CD4-positive, alpha-beta T cell (primary cell): ENCODE data around the gene GPR158. TPM values are rescaled to one million over a fixed set of nuclear protein-coding genes. Genes with fewer than 3 reads are reported as not detected.

ENCODE experiments used
- ATAC-seq: fragments of 200-7000 bp; cut with Tn5 transposase; one replicate; pipeline ENCODE4 v1.10.0; 2022; ENCODE audit warnings: mild to moderate bottlenecking; ENCODE audit not compliant: poor library complexity
- CTCF ChIA-PET: fragments of 350-600 bp; sonication (Branson Sonifier 250); formaldehyde crosslinking; loops from one replicate; lab custom pipeline; 2021; ENCODE audit warnings: antibody characterized with exemption, inconsistent platforms; lab: Charles Lee
- POLR2A ChIA-PET: fragments of 350-600 bp; sonication (Branson Sonifier 250); formaldehyde crosslinking; loops from one replicate; lab custom pipeline; 2021; ENCODE audit warnings: antibody characterized with exemption, inconsistent platforms; lab: Charles Lee
- DNase-seq, 14 experiments: peaks; one replicate each; pipeline ENCODE4 v3.0.0-alpha.2; 2013 to 2020; ENCODE audit warnings: mixed read lengths in 2 of 14
- H3K27ac ChIP-seq, 2 donors: one replicate each; pipeline versions ENCODE4 v1.5.1 to v1.7.0; 2013; ENCODE audit warnings: low read length in 2 of 2, low read depth in 1 of 2, mild to moderate bottlenecking in 1 of 2
- H3K27me3 ChIP-seq, 2 experiments: 1 replicate in 1 of 2; 2 replicates in 1 of 2; pipeline versions ENCODE4 v1.6.1 to v1.7.0; 2013; ENCODE audit warnings: low read length in 2 of 2, control low read depth in 1 of 2, mild to moderate bottlenecking in 1 of 2, moderate library complexity in 1 of 2; ENCODE audit not compliant: insufficient read depth in 2 of 2, control insufficient read depth in 1 of 2
- H3K36me3 ChIP-seq: one replicate; pipeline ENCODE4 v1.6.1; 2013; ENCODE audit warnings: low read length, control low read depth; ENCODE audit not compliant: insufficient read depth
- H3K4me1 ChIP-seq: one replicate; pipeline ENCODE4 v1.6.1; 2013; ENCODE audit warnings: low read length, control low read depth; ENCODE audit not compliant: insufficient read depth
- H3K4me3 ChIP-seq: one replicate; pipeline ENCODE4 v1.5.1; 2013; ENCODE audit warnings: mild to moderate bottlenecking, low read length, moderate library complexity
- H3K9me3 ChIP-seq, 2 experiments: 1 replicate in 1 of 2; 2 replicates in 1 of 2; pipeline versions ENCODE4 v1.6.1 to v1.7.0; 2013; ENCODE audit warnings: low read length in 2 of 2, mild to moderate bottlenecking in 2 of 2, control low read depth in 1 of 2, moderate library complexity in 1 of 2; ENCODE audit not compliant: control insufficient read depth in 1 of 2, insufficient read depth in 1 of 2
- H3K27ac Mint-ChIP-seq: one replicate; pipeline ENCODE4 v1.8.0; 2020; ENCODE audit warnings: mixed read lengths
- H3K27me3 Mint-ChIP-seq: one replicate; pipeline ENCODE4 v1.8.0; 2021; ENCODE audit warnings: mixed read lengths
- H3K36me3 Mint-ChIP-seq: one replicate; pipeline ENCODE4 v1.8.0; 2021; ENCODE audit warnings: low read depth, mixed read lengths
- H3K4me1 Mint-ChIP-seq: one replicate; pipeline ENCODE4 v1.8.0; 2021; ENCODE audit warnings: low read depth, mixed read lengths
- H3K4me3 Mint-ChIP-seq: one replicate; pipeline ENCODE4 v1.8.0; 2020; ENCODE audit warnings: mild to moderate bottlenecking, mixed read lengths
- H3K9me3 Mint-ChIP-seq: one replicate; pipeline ENCODE4 v1.8.0; 2020; ENCODE audit warnings: mixed read lengths
- CTCF ChIP-seq: fragments of 200-600 bp; IDR thresholded peaks from one replicate; pipeline ENCODE4 v1.8.0; 2022; ENCODE audit warnings: antibody characterized with exemption, mild to moderate bottlenecking
- intact Hi-C, 2 experiments: fragments of 100-400 bp; cut with DNase I in 1 of 2; cut with micrococcal nuclease in 1 of 2; formaldehyde crosslinking; loops; one replicate each; pipeline versions ENCODE4 v1.15.1 to v1.9.0; 2023 to 2025; cut with DNase I, micrococcal nuclease
- total RNA-seq, 174 experiments: library from RNA in 2 of 174; stranded (reverse) in 2 of 174; gene quantifications; one replicate each; pipeline ENCODE4 v1.2.3 and lab custom pipeline; 2021 to 2026

Gene GPR158
- total RNA-seq, 2 experiments from 2014 or later: not detected

DNA sequence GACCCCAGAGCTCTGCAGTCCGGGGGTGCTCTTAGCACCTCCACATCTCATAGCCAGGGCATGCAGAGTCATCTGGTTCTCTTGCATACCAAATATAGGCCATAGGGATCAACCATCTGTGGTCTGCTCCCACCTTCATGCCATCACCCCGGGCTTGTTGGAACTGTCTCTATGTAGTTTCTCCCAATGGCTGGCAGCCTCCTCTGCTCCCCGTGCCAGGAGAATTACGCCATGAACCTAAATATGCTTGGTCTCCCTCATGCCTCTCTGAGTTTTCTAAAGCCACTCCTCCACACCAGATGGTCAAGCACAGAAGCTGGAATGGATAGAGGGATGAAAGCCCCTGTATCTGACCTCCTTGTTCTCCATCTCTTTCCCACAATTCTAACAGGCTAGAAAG, 456.7 kb downstream of the GPR158 start:
- Histone ChIP-seq H3K36me3 (no peaks in the 10 kb centered on the region), H3K4me3 (no peak overlapping the region), H3K27ac (no peak overlapping the region), H3K9me3 (no peaks in the 10 kb centered on the region), H3K4me1 (no peaks in the 10 kb centered on the region), H3K27me3 (no peaks in the 10 kb centered on the region)
- Mint-ChIP-seq H3K27me3 (no peaks in the 10 kb centered on the region), H3K27ac (no peak overlapping the region), H3K4me1 (no peaks in the 10 kb centered on the region), H3K4me3 (no peak overlapping the region), H3K9me3 (peaks cover 1% of the 10 kb centered on the region), H3K36me3 (no peaks in the 10 kb centered on the region)
- ATAC-seq: no peak
- ChIA-PET CTCF (no interaction called here), POLR2A (no interaction called here)
- intact Hi-C loops: no loop called here
- no peak for DNase-seq
- no peak for TF ChIP-seq CTCF

- no peak overlapping the region for H3K4me3 Mint-ChIP-seq
- ATAC-seq (no peak), DNase-seq (no peak)
- Histone ChIP-seq H3K4me3 (no peak overlapping the region), H3K9me3 (no peaks in the 10 kb centered on the region), H3K27me3 (no peaks in the 10 kb centered on the region), H3K27ac (no peak overlapping the region), H3K36me3 (no peaks in the 10 kb centered on the region), H3K4me1 (no peaks in the 10 kb centered on the region)
- intact Hi-C loops: no loop called here
- no peaks in the 10 kb centered on the region for H3K36me3 Mint-ChIP-seq
- H3K27me3 Mint-ChIP-seq: no peaks in the 10 kb centered on the region
- TF ChIP-seq CTCF: no peak
- ChIA-PET POLR2A (no interaction called here), CTCF (no interaction called here)
- peaks cover 2% of the 10 kb centered on the region for H3K9me3 Mint-ChIP-seq
- no peak overlapping the region for H3K27ac Mint-ChIP-seq
- H3K4me1 Mint-ChIP-seq: no peaks in the 10 kb centered on the region
Measured at GRCh38 chr10:25632802-25633201, 458.0 kb downstream of the GPR158 start.

GRCh38 chr10:25633542-25633941, 458.7 kb downstream of the GPR158 start:
- Mint-ChIP-seq H3K27ac (no peak overlapping the region), H3K9me3 (peaks cover 2% of the 10 kb centered on the region), H3K27me3 (no peaks in the 10 kb centered on the region), H3K4me3 (no peak overlapping the region), H3K36me3 (no peaks in the 10 kb centered on the region), H3K4me1 (no peaks in the 10 kb centered on the region)
- no peaks in the 10 kb centered on the region for H3K4me1 ChIP-seq
- DNase-seq: no peak
- ChIA-PET POLR2A (no interaction called here), CTCF (no interaction called here)
- no peak for TF ChIP-seq CTCF
- H3K27me3 ChIP-seq: no peaks in the 10 kb centered on the region
- H3K4me3 ChIP-seq: no peak overlapping the region
- no peaks in the 10 kb centered on the region for H3K36me3 ChIP-seq
- no peak overlapping the region for H3K27ac ChIP-seq
- no peaks in the 10 kb centered on the region for H3K9me3 ChIP-seq
- intact Hi-C loops: no loop called here
- no peak for ATAC-seq
